SK-N-SH (cell line): ENCODE data around the gene IDUA. TPM values are rescaled to one million over a fixed set of nuclear protein-coding genes. Genes with fewer than 3 reads are reported as not detected.

Experiments
- CTCF ChIA-PET: fragments of 300-600, 350-600 bp; formaldehyde crosslinking; extraction: SDS; loops from one replicate; lab custom pipeline; 2021; lab: Yijun Ruan, JAX
- POLR2A ChIA-PET: fragments of 350-600 bp; sonication (Branson Sonifier 250); formaldehyde crosslinking; extraction: SDS; loops from one replicate; lab custom pipeline; 2020; ENCODE audit warnings: antibody characterized with exemption, inconsistent platforms; lab: Yijun Ruan, JAX
- DNase-seq: peaks from one replicate; pipeline ENCODE4 v3.0.0; 2012
- H2AFZ ChIP-seq: fragments of 200-600 bp; sonication (generic); 2 replicates; pipeline ENCODE4 v1.8.1; 2016; ENCODE audit warnings: antibody characterized with exemption, mild to moderate bottlenecking, low read depth
- H3F3A ChIP-seq: fragments of 200-600 bp; sonication (generic); replicated peaks from 2 replicates; pipeline ENCODE3; 2016; ENCODE audit warnings: antibody characterized with exemption, mild to moderate bottlenecking; ENCODE audit not compliant: insufficient read depth
- H3K27ac ChIP-seq, 2 experiments: fragments of 200-500 bp in 1 of 2; fragments of 200-600 bp in 1 of 2; sonication (Bioruptor generic) in 1 of 2; sonication (generic), shearing (Covaris generic) in 1 of 2; 2 replicates each; pipeline versions ENCODE4 v1.5.1 to v1.6.1; 2014 to 2016; ENCODE audit warnings: low read depth in 2 of 2, inconsistent platforms in 1 of 2, low read length in 1 of 2, mild to moderate bottlenecking in 1 of 2, mixed read lengths in 1 of 2
- H3K27me3 ChIP-seq: fragments of 200-600 bp; sonication (generic), shearing (Covaris generic); 2 replicates; pipeline ENCODE4 v1.6.1; 2016; ENCODE audit warnings: mixed run types; ENCODE audit not compliant: insufficient read depth
- H3K36me3 ChIP-seq, 2 experiments: fragments of 200-500 bp in 1 of 2; fragments of 200-600 bp in 1 of 2; sonication (Bioruptor generic) in 1 of 2; sonication (generic) in 1 of 2; replicated peaks in 1 of 2; 2 replicates each; pipeline versions ENCODE3 to v1.5.1; 2014 to 2016; ENCODE audit warnings: low read length in 1 of 2, mild to moderate bottlenecking in 1 of 2; ENCODE audit not compliant: insufficient read depth in 2 of 2, control insufficient read depth in 1 of 2
- H3K4me1 ChIP-seq, 2 experiments: fragments of 200-500 bp in 1 of 2; fragments of 200-600 bp in 1 of 2; sonication (Bioruptor generic) in 1 of 2; sonication (generic), shearing (Covaris generic) in 1 of 2; 2 replicates each; pipeline versions ENCODE4 v1.5.1 to v1.6.1; 2014 to 2016; ENCODE audit warnings: low read depth in 1 of 2, low read length in 1 of 2, mixed run types in 1 of 2; ENCODE audit not compliant: insufficient read depth in 2 of 2, control insufficient read depth in 1 of 2
- H3K4me2 ChIP-seq: fragments of 200-600 bp; sonication (generic), shearing (Covaris generic); 2 replicates; pipeline ENCODE4 v1.6.1; 2017; ENCODE audit warnings: mixed run types
- H3K4me3 ChIP-seq, 2 experiments: fragments of 200-500 bp in 1 of 2; fragments of 200-600 bp in 1 of 2; sonication (Bioruptor generic) in 1 of 2; sonication (generic), shearing (Covaris generic) in 1 of 2; 2 replicates each; pipeline versions ENCODE4 v1.5.1 to v1.8.1; 2014 to 2016; ENCODE audit warnings: low read depth in 2 of 2, inconsistent platforms in 1 of 2, low read length in 1 of 2, mild to moderate bottlenecking in 1 of 2, mixed read lengths in 1 of 2, moderate library complexity in 1 of 2
- H3K79me2 ChIP-seq: fragments of 200-600 bp; sonication (generic); 2 replicates; pipeline ENCODE4 v1.8.1; 2017; ENCODE audit warnings: mild to moderate bottlenecking; ENCODE audit not compliant: insufficient read depth
- H3K9ac ChIP-seq: fragments of 200-600 bp; sonication (generic); 2 replicates; pipeline ENCODE4 v1.6.1; 2017; ENCODE audit warnings: mixed run types
- H3K9me2 ChIP-seq: fragments of 200-600 bp; sonication (generic); 2 replicates; pipeline ENCODE4 v1.6.1; 2017; ENCODE audit warnings: mixed run types
- H3K9me3 ChIP-seq: fragments of 200-600 bp; sonication (generic); 2 replicates; pipeline ENCODE4 v1.6.1; 2017; ENCODE audit warnings: mixed run types, mild to moderate bottlenecking, moderate library complexity
- H4K20me1 ChIP-seq: fragments of 200-600 bp; sonication (generic); 2 replicates; pipeline ENCODE4 v1.6.1; 2017; ENCODE audit warnings: mild to moderate bottlenecking, mixed run types; ENCODE audit not compliant: insufficient read depth
- CHD2 ChIP-seq: fragments of 150-350 bp; IDR thresholded peaks from 2 replicates; pipeline ENCODE4 v1.6.1; 2018; ENCODE audit warnings: low read length; ENCODE audit not compliant: partially characterized antibody
- CTCF ChIP-seq: fragments of 200-600 bp; sonication (generic); IDR thresholded peaks from 2 replicates; pipeline ENCODE4 v1.6.1; 2017; ENCODE audit warnings: antibody characterized with exemption, mild to moderate bottlenecking, moderate library complexity
- EP300 ChIP-seq, 2 experiments: IDR thresholded peaks; 2 replicates each; pipeline versions ENCODE4 v1.4.0 to v1.6.1; 2012; ENCODE audit warnings: borderline replicate concordance in 1 of 2, low read depth in 1 of 2, low read length in 1 of 2
- GATA2 ChIP-seq: sonication (generic); formaldehyde crosslinking; IDR thresholded peaks from 2 replicates; pipeline ENCODE4 v1.5.0; 2020; ENCODE audit warnings: mild to moderate bottlenecking, missing genetic modification reagents
- JUND ChIP-seq: IDR thresholded peaks from 2 replicates; pipeline ENCODE4 v1.4.0; 2012
- MXI1 ChIP-seq: IDR thresholded peaks from 2 replicates; pipeline ENCODE4 v1.6.1; 2012; ENCODE audit warnings: mild to moderate bottlenecking, low read depth, low read length, improper control_type of control experiment
- NRF1 ChIP-seq: IDR thresholded peaks from 2 replicates; pipeline ENCODE4 v1.6.1; 2012; ENCODE audit warnings: low read depth, mild to moderate bottlenecking, low read length
- POLR2AphosphoS5 ChIP-seq: IDR thresholded peaks from 2 replicates; pipeline ENCODE4 v1.6.1; 2012; ENCODE audit warnings: low read depth, low read length
- RAD21 ChIP-seq: IDR thresholded peaks from 2 replicates; pipeline ENCODE4 v1.6.1; 2012; ENCODE audit warnings: mild to moderate bottlenecking, low read length
- REST ChIP-seq: IDR thresholded peaks from 2 replicates; pipeline ENCODE4 v1.6.1; 2012; ENCODE audit warnings: mild to moderate bottlenecking, low read depth, low read length, moderate library complexity
- SIN3A ChIP-seq: IDR thresholded peaks from 2 replicates; pipeline ENCODE4 v1.6.1; 2012; ENCODE audit warnings: low read depth, mild to moderate bottlenecking, low read length, moderate library complexity, borderline replicate concordance
- SMC3 ChIP-seq: IDR thresholded peaks from 2 replicates; pipeline ENCODE4 v1.6.1; 2012; ENCODE audit warnings: low read depth, low read length, improper control_type of control experiment
- TEAD4 ChIP-seq: IDR thresholded peaks from 2 replicates; pipeline ENCODE4 v1.4.0; 2012; ENCODE audit warnings: mild to moderate bottlenecking, borderline replicate concordance; ENCODE audit not compliant: insufficient read depth
- YY1 ChIP-seq: IDR thresholded peaks from 2 replicates; pipeline ENCODE4 v1.4.0; 2012; ENCODE audit warnings: low read depth, mild to moderate bottlenecking
- ZBTB33 ChIP-seq: IDR thresholded peaks from 2 replicates; pipeline ENCODE4 v1.4.0; 2012; ENCODE audit warnings: low read depth, borderline replicate concordance
- WGBS: methylation state at CpG from one replicate; pipeline ENCODE4 v1.1.6; 2017; ENCODE audit warnings: low lambda C conversion rate; 5-methylcytosine and 5-hydroxymethylcytosine counted together
- polyA plus RNA-seq, 3 experiments: library from polyadenylated mRNA; depleted of rRNA; stranded (reverse); fragments of >200 nt; gene quantifications; 2 replicates each; pipeline ENCODE4 v1.2.3, GENCODE V29; 2012

IDUA gene
- polyA plus RNA-seq, 1 of the 3 experiments (the other 2 are of a cell fraction): 24.4 TPM

- Histone ChIP-seq H3K79me2 (no peaks in the 10 kb centered on the region), H3F3A (peaks cover 6% of the 10 kb centered on the region), H4K20me1 (peaks cover 16% of the 10 kb centered on the region; the same call in 1 of the 2 replicates), H3K4me2 (no peak overlapping the region), H3K9ac (no peak overlapping the region), H3K9me3 (no peaks in the 10 kb centered on the region), H3K27me3 (no peaks in the 10 kb centered on the region), H3K9me2 (no peaks in the 10 kb centered on the region), H3K4me3 (no peak overlapping the region), H3K4me1 (no peaks in the 10 kb centered on the region; a peak in 1 of 4 replicates), H3K27ac (no peak overlapping the region), H3K36me3 (peaks cover 0 to 4% of the 10 kb centered on the region in 2 experiments), H2AFZ (no peak overlapping the region)
- POLR2A ChIA-PET: no interaction called here
- no peak for DNase-seq
- CTCF ChIA-PET: interaction anchor here (1.0 kb wide), 1 partner anchor 11 kb away, joined by 3 read pairs; no protein-coding TSS in a partner anchor
- TF ChIP-seq NRF1 (no peak), EP300 (IDR thresholded peaks at IDR 0.05; ENCODE audit: borderline replicate concordance in 1 of 2, low read depth in 1 of 2, low read length in 1 of 2) (no peak), JUND (no peak), CTCF (no peak), CHD2 (no peak), TEAD4 (no peak), SIN3A (no peak)
- 86% methylated on average over 10 of the region's 19 CpGs for WGBS
Observed at GRCh38 chr4:1021386-1022050, 34.7 kb downstream of the IDUA start.

- Histone ChIP-seq H3K4me3 (no peak overlapping the region), H3F3A (peaks cover 8% of the 10 kb centered on the region), H3K9ac (no peak overlapping the region), H3K9me2 (no peaks in the 10 kb centered on the region), H3K4me1 (no peaks in the 10 kb centered on the region; a peak in 1 of 4 replicates), H3K4me2 (no peak overlapping the region), H3K27me3 (no peaks in the 10 kb centered on the region), H3K27ac (no peak overlapping the region), H4K20me1 (peaks cover 13% of the 10 kb centered on the region; the same call in 1 of the 2 replicates), H2AFZ (no peak overlapping the region), H3K9me3 (no peaks in the 10 kb centered on the region), H3K79me2 (no peaks in the 10 kb centered on the region), H3K36me3 (peaks cover 0 to 4% of the 10 kb centered on the region in 2 experiments)
- ChIA-PET POLR2A (no interaction called here), CTCF (interaction anchor here (1.0 kb wide), 1 partner anchor 12 kb away, joined by 3 read pairs; no protein-coding TSS in a partner anchor)
- DNase-seq: no peak
- 91% methylated on average over 32 of the region's 46 CpGs for WGBS
- no peak for TF ChIP-seq TEAD4
- TF ChIP-seq REST: no peak
- TF ChIP-seq JUND: no peak
- no peak for TF ChIP-seq GATA2 (CRISPR knock-in tag)
- TF ChIP-seq YY1: no peak
- TF ChIP-seq ZBTB33: no peak
- no peak for TF ChIP-seq POLR2AphosphoS5
- no peak for TF ChIP-seq SMC3
- TF ChIP-seq CHD2: no peak
- TF ChIP-seq RAD21: no peak
- no peak for TF ChIP-seq MXI1
Observed at GRCh38 chr4:1022051-1022738, 35.4 kb downstream of the IDUA start.
